Stimulated activated CD8-positive, alpha-beta memory T cell treated with anti-CD3 and anti-CD28 coated beads, Interleukin-15, amount 100 ng/mL, for 4 hours (primary cell): Measurements from ENCODE around the gene SLC26A8.
"Not testable (repeated sequence)": the region's sequence is repeated elsewhere in the genome, so short reads cannot be mapped to it uniquely, and the experiment has no call there.

Experiments
- DNase-seq, 2 donors: peaks; one replicate each; pipeline ENCODE4 v3.0.0-alpha.2; 2020; ENCODE audit warnings: low read depth in 2 of 2

Gene SLC26A8

GRCh38 chr6:35942355-35942754, 82.1 kb downstream of the SLC26A8 start:
- no peak for DNase-seq

- not testable (repeated sequence) for DNase-seq
These were observed 83.3 kb downstream of the SLC26A8 start for GRCh38 chr6:35941170-35941569.

GRCh38 chr6:35940014-35940413, 84.4 kb downstream of the SLC26A8 start:
- not testable (repeated sequence) for DNase-seq

GRCh38 chr6:35939259-35939658, 85.2 kb downstream of the SLC26A8 start:
- not testable (repeated sequence) for DNase-seq

- no peak for DNase-seq
These were observed 87.6 kb downstream of the SLC26A8 start for GRCh38 chr6:35936681-35937359.

GRCh38 chr6:35935469-35935868, 89.0 kb downstream of the SLC26A8 start:
- no peak for DNase-seq

GRCh38 chr6:35933844-35934243, 90.6 kb downstream of the SLC26A8 start:
- DNase-seq, result no peak

GRCh38 chr6:35931873-35932272, 92.6 kb downstream of the SLC26A8 start:
- DNase-seq, result not testable (repeated sequence)

GRCh38 chr6:35931120-35931561, 93.3 kb downstream of the SLC26A8 start:
- no peak for DNase-seq

- DNase-seq, result no peak
These were observed 94.8 kb downstream of the SLC26A8 start for GRCh38 chr6:35929601-35930000.

GRCh38 chr6:35926509-35927215, 97.8 kb downstream of the SLC26A8 start:
- DNase-seq, result no peak

GRCh38 chr6:35925961-35926360, 98.5 kb downstream of the SLC26A8 start:
- no peak for DNase-seq

GRCh38 chr6:35924146-35924545, 100.3 kb downstream of the SLC26A8 start:
- DNase-seq, result no peak

- DNase-seq, result no peak
These were observed 102.3 kb downstream of the SLC26A8 start for GRCh38 chr6:35922139-35922554.

- DNase-seq, result peak; percentile 73 to 74
These were observed 103.4 kb downstream of the SLC26A8 start, which contains the start of gene SRPK1 for GRCh38 chr6:35920793-35921732. Gene SRPK1, minus strand, starts transcription at chr6:35921098. Its CDS starts 42 bp downstream, at chr6:35921056.

- DNase-seq, result peak; percentile 22 to 32
These were observed 104.4 kb downstream of the SLC26A8 start for GRCh38 chr6:35919827-35920751.

GRCh38 chr6:35919085-35919826, 105.2 kb downstream of the SLC26A8 start:
- DNase-seq, result no peak

- DNase-seq, result not testable (repeated sequence)
These were observed 107.5 kb downstream of the SLC26A8 start for GRCh38 chr6:35916893-35917292.

GRCh38 chr6:35916056-35916455, 108.4 kb downstream of the SLC26A8 start:
- DNase-seq, result no peak

- DNase-seq, result no peak
These were observed 109.9 kb downstream of the SLC26A8 start for GRCh38 chr6:35914536-35914935.
